A172 (cell line): ENCODE data around the gene FUT7. TPM values are rescaled to one million over a fixed set of nuclear protein-coding genes. Genes with fewer than 3 reads are reported as not detected.
"Not testable (repeated sequence)": the region's sequence is repeated elsewhere in the genome, so short reads cannot be mapped to it uniquely, and the experiment has no call there.

Experiments used
- DNase-seq: peaks from one replicate; pipeline ENCODE4 v3.0.0-alpha.2; 2015; ENCODE audit warnings: low spot score
- total RNA-seq: library from RNA; depleted of rRNA; stranded (reverse); fragments of >200 nt; shearing (Covaris generic); gene quantifications from 2 replicates; pipeline ENCODE4 v1.2.3, GENCODE V29; 2014

Gene FUT7
- total RNA-seq, 1 experiment from 2014 or later, result not detected

DNA sequence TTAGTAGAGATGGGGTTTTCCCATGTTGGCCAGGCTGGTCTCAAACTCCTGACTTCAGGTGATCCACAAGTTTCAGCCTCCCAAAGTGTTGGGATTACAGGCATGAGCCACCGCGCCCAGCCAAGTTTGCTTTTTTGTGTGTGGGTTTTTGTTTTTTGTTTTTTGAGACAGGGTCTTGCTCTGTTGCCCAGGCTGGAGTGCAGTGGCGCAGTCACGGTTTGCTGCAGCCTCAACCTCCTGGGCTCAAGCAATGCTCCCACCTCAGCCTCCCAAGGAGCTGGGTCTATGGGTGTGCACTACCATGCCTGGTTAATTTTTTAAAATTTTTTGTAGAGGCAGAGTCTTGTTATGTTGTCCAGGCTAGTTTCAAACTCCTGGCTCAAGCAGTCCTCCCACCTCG, 1.6 kb upstream of the FUT7 start:
- DNase-seq, result not testable (repeated sequence)

DNA sequence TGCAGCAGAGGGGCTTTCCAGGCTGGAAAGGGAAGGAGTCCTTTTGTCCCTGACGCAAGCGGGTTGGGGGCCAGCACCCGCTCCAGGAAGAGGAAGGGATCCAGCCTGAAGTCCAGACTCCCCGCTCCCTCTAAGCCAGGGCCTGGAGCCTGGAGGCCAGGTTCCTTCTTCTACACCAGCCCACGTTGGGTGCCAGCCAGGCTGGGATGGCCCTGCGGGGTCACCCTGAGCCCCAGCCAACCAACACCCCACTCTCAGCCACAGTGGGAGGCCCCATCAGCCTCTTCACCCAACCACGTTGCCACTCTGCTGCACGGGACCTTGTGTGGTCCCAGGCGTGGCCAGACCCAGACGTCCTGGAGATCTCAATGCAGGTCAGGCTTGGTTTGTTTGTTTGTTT, 970 bp upstream of the FUT7 start:
- DNase-seq, result no peak

DNA sequence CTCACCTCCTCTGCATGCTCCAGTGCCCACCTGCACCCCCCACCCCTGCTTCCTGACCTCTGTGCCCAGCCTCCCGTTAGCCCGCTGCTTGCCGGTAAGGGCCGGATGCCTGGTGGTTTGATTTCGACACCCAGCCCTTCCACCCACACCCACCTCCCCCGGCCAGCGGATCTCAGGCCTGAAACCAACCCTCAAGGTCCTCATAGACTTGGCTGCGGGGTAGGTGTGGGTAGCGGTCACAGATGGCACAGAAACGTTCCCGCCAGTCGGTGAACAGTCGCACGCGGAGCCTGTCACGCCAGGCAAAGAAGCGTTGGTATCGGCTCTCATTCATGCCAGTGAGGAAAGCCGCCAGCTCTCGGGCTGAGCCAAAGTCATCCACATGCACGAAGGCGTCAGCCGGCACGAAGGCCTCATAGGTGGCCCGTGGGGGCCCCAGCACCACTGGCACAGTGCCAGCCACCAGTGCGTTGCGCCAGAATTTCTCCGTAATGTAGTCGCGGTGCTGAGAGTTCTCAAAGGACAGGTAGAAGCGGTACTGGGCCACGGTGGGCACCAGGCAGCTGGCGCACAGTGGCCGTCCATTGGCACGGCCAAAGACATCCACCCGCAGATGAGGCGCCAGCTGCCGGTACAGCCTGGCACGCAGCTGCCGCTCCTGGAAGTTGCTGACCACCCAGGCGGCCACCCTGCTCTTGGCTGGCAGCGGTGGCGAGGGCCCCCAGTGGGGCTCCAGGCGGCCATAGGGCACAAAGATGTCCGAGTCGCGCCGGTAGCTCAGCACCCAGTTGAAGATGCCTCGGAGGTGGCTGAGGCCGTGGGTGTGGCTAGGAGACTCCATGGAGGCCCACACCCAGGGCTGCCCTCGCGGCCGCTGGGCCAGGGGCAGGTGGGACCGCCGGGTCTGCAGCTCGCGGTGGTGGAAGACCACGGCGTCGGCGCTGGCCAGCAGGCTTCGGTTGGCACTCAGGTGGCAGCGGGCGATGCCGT, 1.1 kb downstream of the FUT7 start:
- DNase-seq, result no peak

DNA sequence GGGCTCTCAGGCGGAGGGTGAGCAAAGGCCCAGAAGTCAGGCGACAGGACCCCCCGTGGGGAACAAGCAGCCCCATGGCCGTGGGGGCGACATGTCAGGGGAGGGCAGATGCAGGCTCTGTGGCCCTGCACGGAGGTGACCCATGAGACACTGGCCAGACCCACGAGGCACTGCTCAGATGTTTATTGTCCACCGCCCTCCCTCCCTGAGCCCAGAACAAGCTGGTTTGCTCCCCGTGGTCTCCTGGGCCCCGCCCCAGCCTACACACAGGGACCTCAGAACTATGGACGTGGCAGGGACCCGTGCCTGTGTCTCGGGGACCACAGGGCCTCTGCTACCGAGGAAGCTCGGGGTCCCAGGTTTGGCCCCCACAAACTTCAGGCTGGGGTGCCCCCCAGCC, 1.9 kb downstream of the FUT7 start:
- DNase-seq, result no peak

DNA sequence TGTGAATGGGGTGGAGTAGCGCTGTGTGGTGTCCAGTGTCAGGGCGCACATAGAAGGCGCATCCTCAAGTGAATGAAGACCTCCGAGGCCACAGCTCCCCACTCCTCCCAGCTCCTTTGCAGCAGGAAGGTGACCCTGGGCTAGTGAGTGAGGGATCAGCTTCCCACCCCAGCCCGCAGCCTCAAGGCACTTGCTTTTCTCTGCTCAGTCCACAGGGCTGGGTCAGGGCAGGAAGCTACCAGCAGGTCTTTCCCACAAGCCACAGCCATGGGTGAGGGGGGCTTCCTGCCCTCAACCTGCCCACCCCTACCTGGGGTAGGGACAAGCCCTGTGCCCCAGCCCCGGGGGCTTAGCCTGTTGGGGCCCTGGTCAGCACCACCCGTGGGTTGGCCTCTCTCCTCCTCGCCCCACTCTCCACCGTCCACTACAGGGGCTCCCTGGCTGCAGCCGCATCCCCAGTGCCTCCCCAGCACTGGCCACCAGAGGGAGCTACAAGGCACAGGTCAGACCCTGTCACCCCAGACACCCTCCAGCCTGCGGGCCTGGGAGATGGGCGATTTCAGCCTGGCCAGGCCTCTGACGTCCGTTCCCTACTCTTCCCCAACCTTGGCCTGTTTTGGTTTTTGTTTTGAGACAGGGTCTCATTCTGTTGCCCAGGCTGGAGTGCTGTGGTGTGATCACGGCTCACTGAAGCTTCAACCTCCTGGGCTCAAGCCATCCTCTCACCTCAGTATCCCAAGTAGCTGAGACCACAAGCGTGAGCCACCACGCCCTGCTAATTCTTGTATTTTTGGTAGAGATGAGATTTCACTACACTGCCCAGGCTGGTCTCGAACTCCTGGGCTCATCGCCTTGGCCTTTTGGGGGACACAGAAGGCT, 2.6 kb downstream of the FUT7 start:
- peak; percentile 77 for DNase-seq

DNA sequence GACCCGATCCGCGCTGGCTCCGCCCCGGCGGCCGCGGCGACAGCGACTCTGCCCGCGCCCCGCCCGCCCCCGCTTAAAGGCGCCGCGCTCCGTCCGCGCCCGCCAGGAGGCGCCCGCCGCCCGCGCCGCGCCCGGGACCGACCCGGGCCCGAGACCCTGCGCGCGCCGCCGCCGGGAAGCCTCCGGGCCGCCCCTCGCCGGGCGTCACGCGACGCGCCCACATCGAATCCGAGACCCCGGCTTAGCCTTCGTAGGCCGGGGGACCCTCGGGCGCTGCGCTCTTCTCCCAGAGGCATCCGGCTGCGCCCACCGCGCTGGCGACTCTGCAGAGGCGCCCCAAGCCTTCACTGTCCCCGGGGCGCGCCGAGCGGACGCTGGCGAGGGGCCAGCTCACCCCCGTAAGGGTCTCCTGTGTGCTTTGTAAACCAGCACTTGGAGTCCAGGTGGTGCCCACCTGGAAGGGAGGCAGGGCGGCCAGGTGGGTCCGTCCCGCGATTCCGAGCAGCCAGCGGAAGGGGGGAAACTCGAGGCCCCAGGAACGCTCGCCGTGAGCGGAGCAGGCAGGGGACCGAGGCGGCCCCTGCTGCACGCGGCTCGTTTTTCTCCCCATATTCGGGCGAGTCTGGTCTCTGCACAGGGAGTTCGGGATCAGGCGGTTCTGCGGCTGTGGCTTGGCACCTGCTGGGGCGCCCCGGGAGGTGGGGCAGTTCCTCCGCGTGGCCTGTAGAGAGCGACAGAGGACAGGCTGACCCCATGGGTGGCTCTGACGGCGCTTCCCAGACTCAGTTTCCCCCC, 3.4 kb downstream of the FUT7 start:
- DNase-seq, result peak; percentile 66

DNA sequence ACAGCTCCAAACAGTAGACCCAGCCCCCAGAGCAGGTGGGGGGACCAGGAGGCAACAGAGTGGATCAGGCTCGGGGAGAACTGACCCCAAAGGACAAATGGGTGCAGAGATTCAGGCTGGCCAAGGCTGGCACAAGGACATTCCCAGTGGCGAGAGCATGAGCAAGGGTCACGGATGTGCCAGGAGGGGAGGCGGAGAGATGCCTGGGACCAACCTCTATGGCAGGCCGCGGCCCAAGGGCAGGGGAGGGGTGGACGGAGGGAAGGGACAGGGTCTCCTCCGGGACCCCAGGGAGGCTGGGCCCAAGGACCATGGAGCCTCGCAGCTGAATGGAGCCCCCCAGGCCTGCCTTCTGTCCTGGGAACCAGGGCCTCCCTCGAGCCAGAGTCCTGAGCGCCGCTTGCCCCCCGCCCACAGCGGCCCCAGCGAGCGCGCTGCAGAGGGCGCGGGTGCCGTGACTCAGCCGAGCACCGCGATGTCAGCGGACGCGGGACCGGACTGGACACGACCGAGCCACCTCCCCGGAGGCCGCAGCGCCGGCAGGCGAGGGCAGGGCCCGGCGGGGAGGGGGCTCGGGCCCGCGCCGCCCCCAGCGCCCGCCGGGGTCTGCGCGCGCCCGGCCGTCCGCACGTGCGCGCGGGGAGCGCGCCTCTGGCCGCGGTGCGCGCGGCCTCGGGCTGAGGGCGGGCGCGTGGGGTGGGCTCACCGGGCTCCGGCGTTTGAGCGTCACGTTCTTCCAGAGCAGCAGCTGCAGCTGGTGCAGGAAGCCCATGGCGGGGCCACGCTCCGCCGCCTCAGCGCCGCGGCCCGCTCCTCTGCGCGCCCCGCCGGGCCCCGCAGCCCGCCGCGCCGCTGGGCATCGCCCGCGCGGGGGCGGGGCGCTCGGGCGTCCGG, 4.3 kb downstream of the FUT7 start, which contains the start of gene ABCA2:
ABCA2 (minus strand) TSS at position 869 of the 894 bp plus-strand sequence; CDS start at position 772, 97 bp downstream.
- DNase-seq, result no peak

DNA sequence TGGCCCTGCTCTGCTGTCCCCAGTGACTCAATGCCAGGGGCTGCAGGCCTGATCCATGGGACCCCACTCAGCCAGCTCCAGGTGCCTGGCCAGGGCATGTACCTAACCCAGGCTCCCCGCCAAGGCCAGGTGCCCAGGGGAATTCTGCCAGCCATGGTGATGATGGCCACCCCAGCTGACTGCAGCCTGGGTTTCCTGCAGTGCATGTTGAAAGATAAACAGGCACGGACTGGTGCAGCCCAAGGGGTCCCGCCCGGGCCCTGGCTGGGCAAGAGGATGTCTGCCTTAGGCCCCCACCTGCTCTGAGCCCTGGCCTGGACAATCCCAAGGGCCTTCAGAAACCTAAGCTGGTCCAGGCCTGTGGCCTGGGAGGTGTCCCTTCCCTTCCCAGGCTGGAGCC, 5.1 kb downstream of the FUT7 start:
- no peak for DNase-seq

DNA sequence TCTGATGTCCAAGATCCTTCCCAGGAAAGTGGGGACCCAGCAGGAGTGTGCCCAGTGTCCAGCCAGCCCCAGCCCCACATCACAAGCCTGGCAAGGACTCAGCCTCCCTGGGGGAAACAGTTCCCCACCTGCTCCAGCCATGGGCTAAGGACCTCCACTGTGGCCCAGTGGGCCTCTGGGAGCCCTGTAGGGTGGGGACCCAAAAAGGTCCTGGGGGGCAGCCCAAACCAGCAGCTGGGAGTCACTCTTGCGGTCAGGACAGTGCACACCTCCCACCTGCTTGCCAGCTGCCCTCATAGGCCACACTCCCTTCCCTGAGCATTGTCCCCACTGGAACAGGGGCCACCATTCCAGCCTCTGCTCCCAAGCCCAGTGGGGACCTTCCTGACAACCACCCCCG, 5.5 kb downstream of the FUT7 start:
- DNase-seq, result no peak

DNA sequence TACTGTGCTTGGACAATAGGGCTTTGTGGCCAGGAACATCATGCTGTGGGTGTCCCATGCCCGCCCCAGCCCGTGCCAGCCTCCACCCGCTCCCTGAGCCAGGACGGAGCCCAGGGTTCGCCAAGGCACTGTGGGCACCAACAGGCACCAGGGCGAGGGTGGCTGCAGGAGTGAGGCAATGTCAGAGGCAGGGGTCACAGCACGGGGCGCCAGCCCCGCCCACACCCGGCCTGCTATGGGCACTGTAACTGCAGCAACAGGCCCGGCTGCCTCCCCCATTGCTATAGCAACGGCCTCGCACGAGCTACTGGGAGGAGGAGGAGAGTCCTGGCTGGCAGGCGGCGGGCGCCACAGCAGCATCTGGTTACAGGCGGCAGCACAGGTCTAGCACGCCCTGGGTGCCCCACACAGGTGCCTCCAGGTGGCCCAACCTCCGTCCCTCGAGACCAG, 6.3 kb downstream of the FUT7 start:
- DNase-seq, result no peak

DNA sequence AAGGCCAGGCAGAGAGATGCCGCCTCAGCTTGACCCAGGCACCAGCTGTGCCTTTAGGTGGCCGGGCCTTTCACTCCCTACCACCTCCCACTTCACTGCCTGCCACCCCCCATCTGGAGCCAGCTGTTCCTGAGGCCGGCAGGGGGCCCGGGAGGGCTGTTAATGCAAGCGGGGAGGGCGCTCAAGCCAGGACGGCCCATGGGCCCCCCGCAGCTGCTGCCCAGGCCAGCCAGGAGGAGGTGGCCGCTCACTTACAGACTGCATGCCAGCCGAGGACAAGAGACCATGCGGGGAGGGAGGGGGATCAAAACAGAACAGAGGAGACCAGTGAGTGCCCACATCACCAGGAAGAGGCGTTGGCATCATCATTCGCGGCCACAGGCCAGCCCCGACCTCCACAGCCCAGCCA, 8.3 kb downstream of the FUT7 start:
- no peak for DNase-seq

DNA sequence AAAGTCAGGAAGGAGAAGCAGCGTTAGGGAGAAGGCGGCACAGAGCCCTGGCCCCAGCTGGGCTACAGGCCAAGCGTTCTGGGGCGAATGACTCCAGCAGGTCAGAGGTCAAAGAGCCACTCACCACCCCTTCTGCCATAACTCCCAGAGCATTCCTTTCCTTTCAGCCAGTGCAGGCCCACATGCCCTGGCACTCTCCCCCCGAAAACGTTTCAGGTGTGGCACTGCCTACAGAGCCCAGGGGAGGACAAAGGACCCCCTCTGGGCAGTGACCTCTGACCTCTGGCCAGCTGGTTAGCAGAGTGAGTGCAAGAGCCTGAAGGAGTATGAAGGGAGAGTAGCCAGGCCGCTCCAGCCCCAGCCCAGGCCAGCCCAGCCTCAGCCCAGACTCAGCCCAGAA, 8.7 kb downstream of the FUT7 start:
- no peak for DNase-seq

DNA sequence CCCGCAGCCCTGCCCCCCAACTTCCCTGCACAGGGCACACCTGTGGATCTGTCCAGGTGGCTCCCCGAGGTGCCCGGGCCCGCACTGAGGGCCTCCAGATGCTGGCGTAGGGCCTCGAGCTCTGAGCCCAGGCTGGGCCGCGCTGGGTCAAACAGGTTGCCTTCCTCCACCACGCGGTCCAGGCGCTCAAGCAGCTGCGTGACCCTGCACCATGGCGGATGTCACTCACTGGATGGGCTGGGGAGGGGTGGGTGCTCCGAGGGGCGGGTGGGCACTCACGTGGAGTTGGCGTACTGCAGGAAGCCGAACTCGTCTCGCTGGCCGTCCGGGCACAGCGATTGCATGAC, 9.3 kb downstream of the FUT7 start:
- no peak for DNase-seq

DNA sequence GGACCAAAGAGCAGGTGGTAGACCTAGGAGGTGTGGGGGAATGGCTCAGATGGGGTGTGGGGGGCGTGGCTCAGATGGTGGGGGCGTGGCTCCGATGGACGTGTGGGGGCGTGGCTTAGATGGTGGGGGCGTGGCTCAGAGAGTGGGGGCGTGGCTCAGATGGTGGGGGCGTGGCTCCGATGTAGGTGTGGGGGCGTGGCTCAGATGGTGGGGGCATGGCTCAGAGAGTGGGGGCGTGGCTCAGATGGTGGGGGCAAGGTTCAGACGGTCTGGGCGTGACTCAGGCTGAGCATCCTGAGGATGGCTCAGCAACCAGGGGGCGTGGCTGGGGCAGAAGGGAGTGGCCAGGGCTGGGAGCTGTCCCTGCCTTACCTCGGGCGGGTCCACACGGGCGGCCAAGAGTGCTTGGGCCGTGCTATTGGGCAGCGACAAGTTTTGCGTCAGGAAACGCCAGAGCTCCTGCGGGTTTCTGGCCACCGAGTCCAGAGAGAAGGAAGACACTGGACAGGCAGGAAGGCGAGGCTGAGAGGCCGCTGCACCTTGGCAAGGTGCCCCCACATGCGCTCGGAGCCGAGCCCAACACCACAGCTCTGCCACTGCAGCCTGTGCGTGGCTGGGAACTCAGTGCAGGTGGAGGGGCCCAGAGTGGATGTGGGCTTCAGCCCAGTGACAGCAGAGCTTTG, 9.8 kb downstream of the FUT7 start:
- DNase-seq, result peak; percentile 95

DNA sequence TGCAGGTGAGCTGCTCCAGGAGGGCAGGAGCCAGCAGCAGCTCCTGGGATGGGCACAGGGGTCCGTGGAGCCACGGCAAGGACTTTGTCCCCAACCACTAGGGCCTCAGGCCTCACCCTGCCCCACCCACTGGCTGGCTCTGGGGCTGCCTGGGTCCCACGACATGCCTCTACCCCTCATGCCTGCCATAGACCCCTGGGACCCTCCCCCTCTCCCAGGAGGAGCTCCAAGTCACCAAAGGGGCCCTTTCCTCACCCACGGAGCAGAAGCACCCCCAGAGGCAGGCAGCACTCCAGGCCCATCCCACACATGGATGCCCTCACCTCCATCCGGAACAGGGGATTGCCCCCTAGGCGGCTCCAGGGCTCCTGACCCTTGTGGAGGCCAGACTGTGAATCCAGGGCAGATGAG, 10.3 kb downstream of the FUT7 start:
- no peak for DNase-seq

DNA sequence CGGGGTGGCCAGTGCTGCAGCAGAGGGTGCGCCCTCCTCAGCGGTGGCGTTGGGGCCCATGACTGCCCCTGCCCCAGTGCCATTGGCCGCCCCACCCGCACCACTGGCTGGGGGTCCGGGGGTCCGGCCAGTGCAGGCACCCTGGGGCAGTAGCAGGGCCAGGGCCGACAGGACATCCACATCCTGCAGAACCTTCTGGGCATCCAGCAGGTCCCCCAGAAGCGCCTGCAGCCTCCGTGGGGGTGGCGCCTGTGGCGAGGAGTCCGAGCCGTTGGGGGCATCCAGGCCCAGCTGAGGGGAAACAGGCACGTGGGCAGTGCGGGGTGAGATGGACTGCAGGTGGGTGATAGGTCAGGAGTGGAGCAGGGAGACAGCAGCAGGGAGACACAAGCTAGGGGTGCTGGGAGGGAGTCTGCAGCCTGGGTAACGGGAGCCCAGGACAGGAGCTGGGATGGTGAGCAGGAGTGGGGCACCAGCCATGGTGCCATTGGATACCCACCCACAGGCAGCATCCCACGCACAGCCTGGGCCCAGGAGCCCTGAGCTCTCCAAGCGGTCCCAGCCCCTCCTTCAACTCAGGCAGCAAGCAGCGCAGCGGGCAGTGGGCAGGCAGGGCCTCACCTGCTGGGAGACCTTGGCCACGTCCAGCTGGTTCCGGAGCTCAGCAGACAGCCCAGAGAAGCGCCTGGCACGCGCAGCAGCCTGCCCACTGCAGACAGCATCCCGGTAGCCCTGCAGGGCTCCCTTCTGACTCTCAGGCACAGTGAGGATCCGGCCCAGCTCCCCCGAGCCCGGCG, 10.9 kb downstream of the FUT7 start:
- DNase-seq, result no peak

DNA sequence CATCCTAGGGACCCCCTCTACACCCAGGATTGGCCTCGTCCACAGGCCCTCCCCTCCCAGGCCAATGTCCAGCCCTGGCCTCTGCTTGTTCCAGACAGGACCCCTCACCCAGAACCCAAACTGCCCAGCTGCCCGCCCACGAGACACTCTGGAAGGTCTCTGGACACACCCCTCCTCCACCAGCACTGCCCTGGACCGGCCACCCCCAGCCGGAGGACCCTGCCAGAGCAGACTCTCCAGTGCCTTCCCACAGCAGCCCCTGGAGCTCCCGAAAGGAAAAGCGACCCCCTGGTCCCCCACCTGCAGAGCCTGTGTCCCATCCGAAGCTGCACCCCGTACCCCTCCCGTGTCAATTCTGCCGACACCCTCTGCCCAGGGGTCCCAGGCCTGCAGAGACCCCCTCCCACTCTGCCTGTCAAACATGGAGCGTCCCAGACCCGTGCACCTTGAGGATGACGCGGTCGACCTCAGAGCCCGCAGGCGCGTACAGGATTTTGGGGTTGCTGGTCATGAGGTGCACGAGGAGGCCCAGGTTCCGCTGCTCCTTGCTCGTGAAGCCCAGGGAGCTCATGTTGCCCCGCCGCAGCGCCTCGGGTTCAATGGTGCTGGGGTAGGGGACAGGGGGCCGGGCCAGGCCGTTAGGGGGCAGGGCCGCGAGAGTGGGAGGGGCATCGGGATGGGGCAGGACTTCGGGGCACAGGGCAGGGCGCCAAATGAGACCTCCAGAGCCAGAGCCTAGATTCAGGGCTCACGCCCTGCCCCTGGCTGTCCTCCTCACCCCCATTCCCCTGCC, 11.8 kb downstream of the FUT7 start:
- DNase-seq, result no peak
